ENCODE data around the gene CTTN. TPM values are rescaled to one million over a fixed set of nuclear protein-coding genes. Genes with fewer than 3 reads are reported as not detected.

Gene CTTN
- total and polyA plus RNA-seq, 8 donors = 162 to 242 (median 198) TPM

DNA sequence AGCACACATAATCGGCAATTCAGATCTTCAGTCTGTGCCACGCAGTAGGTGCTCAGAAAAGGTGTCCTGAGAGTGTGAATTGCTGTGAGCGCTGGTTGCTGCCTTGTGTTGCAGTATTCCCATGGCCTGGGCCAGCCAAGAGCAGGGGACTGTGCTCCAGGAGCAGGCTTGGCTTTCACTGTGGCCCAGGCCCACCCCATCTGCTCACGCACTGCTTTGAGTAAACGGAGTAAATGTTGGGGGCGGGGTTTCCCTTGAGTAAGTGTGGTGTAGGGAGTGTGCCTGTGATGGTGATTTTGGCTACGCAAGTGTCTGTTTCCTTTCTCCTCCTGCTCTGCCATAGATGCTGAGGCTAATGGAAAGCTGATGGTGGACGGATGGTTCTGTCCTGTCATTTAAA lies 2.3 kb downstream of the CTTN start:
- Histone ChIP-seq H3K27ac (peak overlapping the region; percentile 81 to 82), H3K4me3 (no peak overlapping the region), H3K4me1 (peaks cover 13 to 50% of the 10 kb centered on the region in 2 donors), H3K36me3 (peaks cover 0 to 4% of the 10 kb centered on the region in 2 donors), H3K27me3 (peaks cover 0 to 91% of the 10 kb centered on the region in 2 donors), H3K9me3 (no peaks in the 10 kb centered on the region)
- TF ChIP-seq, protein P1, sequence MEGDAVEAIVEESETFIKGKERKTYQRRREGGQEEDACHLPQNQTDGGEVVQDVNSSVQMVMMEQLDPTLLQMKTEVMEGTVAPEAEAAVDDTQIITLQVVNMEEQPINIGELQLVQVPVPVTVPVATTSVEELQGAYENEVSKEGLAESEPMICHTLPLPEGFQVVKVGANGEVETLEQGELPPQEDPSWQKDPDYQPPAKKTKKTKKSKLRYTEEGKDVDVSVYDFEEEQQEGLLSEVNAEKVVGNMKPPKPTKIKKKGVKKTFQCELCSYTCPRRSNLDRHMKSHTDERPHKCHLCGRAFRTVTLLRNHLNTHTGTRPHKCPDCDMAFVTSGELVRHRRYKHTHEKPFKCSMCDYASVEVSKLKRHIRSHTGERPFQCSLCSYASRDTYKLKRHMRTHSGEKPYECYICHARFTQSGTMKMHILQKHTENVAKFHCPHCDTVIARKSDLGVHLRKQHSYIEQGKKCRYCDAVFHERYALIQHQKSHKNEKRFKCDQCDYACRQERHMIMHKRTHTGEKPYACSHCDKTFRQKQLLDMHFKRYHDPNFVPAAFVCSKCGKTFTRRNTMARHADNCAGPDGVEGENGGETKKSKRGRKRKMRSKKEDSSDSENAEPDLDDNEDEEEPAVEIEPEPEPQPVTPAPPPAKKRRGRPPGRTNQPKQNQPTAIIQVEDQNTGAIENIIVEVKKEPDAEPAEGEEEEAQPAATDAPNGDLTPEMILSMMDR (IDR thresholded peaks at IDR 0.05) = no peak
- no peak for DNase-seq
- no peak for ATAC-seq
- intact Hi-C loops (cut with DNase I) = no loop called here

DNA sequence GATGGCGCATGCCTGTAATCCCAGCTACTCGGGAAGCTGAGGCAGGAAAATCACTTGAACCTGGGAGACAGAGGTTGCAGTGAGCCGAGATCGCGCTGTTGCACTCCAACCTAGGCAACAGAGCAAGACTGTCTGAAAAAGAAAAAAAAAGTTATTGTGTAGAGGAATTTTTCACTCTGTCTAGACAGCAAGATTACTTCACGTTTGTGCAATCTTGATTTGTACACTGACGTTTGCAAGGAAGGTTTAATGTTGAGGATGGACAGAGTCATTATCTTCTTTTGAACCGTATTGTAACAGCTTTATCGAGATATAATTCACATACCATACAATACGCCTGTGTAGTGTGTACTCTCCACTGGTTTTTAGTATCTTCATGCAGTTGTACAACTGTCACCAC lies 3.7 kb downstream of the CTTN start:
- ATAC-seq (no peak), DNase-seq (no peak)
- TF ChIP-seq, protein P1 (IDR thresholded peaks at IDR 0.05) = no peak
- H3K9me3 ChIP-seq = no peaks in the 10 kb centered on the region
- peaks cover 13 to 48% of the 10 kb centered on the region in 2 donors for H3K4me1 ChIP-seq
- intact Hi-C loops (cut with DNase I) = no loop called here
- H3K27me3 ChIP-seq = peaks cover 0 to 91% of the 10 kb centered on the region in 2 donors
- H3K36me3 ChIP-seq = peaks cover 0 to 18% of the 10 kb centered on the region in 2 donors
- no peak overlapping the region for H3K4me3 ChIP-seq
- no peak overlapping the region for H3K27ac ChIP-seq

GRCh38 chr11:70402685-70403084 lies 4.4 kb downstream of the CTTN start:
- no peaks in the 10 kb centered on the region for H3K9me3 ChIP-seq
- peak; percentile 7 for ATAC-seq
- H3K36me3 ChIP-seq = peaks cover 0 to 24% of the 10 kb centered on the region in 2 donors
- H3K4me1 ChIP-seq = peaks cover 9 to 42% of the 10 kb centered on the region in 2 donors
- no peak overlapping the region for H3K27ac ChIP-seq
- intact Hi-C loops (cut with DNase I) = no loop called here
- DNase-seq = no peak
- H3K27me3 ChIP-seq = peaks cover 0 to 91% of the 10 kb centered on the region in 2 donors
- H3K4me3 ChIP-seq = no peak overlapping the region
- TF ChIP-seq, protein P1 (IDR thresholded peaks at IDR 0.05) = no peak

- Histone ChIP-seq H3K4me1 (peaks cover 7 to 36% of the 10 kb centered on the region in 2 donors), H3K27me3 (peaks cover 0 to 99% of the 10 kb centered on the region in 2 donors), H3K36me3 (peaks cover 0 to 39% of the 10 kb centered on the region in 2 donors), H3K4me3 (no peak overlapping the region), H3K9me3 (no peaks in the 10 kb centered on the region), H3K27ac (no peak overlapping the region)
- TF ChIP-seq, protein P1 (IDR thresholded peaks at IDR 0.05) = no peak
- ATAC-seq (no peak), DNase-seq (no peak)
- intact Hi-C loops (cut with DNase I) = no loop called here
Measured at GRCh38 chr11:70404244-70404643, 5.9 kb downstream of the CTTN start.

DNA sequence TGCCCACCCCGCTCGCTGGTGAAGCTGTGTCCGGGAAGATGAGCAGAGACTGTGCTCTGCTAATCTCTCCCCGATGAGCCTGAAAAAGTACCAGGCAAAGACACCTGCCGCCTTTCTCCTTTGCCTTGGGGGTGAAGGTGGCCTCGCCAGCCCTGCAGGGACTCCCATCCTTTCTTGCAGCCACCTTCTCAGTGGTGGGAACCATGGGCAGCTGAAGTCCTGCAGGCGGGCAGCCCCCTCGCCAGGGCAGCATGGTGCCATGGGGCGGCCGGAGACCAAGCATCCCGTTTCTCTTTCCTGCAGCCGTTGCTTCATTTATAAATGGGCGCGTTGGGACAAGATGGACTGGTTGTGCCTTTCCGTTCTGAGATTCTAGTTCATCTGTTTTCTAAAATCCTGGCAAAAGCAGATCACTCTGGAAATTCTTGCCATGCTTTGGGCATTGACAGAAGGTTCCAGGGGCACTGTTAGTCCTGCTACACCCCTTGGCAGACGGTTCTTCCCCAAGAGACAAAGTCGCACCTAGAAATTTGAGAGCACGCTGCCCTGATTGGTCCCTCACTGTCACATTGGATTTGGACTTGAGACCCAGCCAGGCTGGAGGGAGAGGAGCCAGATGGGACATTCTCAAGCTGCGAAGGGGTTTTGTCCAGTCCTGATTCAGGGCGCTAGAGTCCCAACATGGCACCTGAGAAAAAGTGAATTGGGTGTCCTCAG lies 7.5 kb downstream of the CTTN start:
- TF ChIP-seq, protein P1 (IDR thresholded peaks at IDR 0.05) = no peak
- intact Hi-C loops (cut with DNase I) = no loop called here

More for the DNA sequence above, 7.5 kb downstream of the CTTN start:
- peaks cover 0 to 55% of the 10 kb centered on the region in 2 donors for H3K36me3 ChIP-seq
- H3K4me3 ChIP-seq = no peak overlapping the region
- no peak for ATAC-seq
- H3K27me3 ChIP-seq = peaks cover 0 to 99% of the 10 kb centered on the region in 2 donors
- peak in 1 of 4 donors; percentile 2 for DNase-seq
- peaks cover 0 to 20% of the 10 kb centered on the region in 2 donors for H3K4me1 ChIP-seq
- H3K27ac ChIP-seq = no peak overlapping the region
- no peaks in the 10 kb centered on the region for H3K9me3 ChIP-seq
